Glutamatergic neuron (in vitro differentiated cells): ENCODE measurements around the gene DOK1. TPM values are rescaled to one million over a fixed set of nuclear protein-coding genes. Genes with fewer than 3 reads are reported as not detected.

Experiments
- DNase-seq: peaks from one replicate; pipeline ENCODE4 v3.0.0; 2022
- H3K27ac Mint-ChIP-seq: one replicate; pipeline ENCODE4 v1.8.0; 2020; ENCODE audit warnings: mild to moderate bottlenecking, mixed read lengths, inconsistent platforms; ENCODE audit not compliant: unreplicated experiment
- H3K27me3 Mint-ChIP-seq: one replicate; pipeline ENCODE4 v1.8.0; 2020; ENCODE audit warnings: mild to moderate bottlenecking, moderate library complexity, mixed read lengths, inconsistent platforms; ENCODE audit not compliant: unreplicated experiment
- H3K36me3 Mint-ChIP-seq: one replicate; pipeline ENCODE4 v1.8.0; 2020; ENCODE audit warnings: mild to moderate bottlenecking, mixed read lengths, inconsistent platforms; ENCODE audit not compliant: unreplicated experiment
- H3K4me1 Mint-ChIP-seq: one replicate; pipeline ENCODE4 v1.8.0; 2020; ENCODE audit warnings: mild to moderate bottlenecking, low read depth, mixed read lengths, inconsistent platforms; ENCODE audit not compliant: unreplicated experiment
- H3K4me3 Mint-ChIP-seq: one replicate; pipeline ENCODE4 v1.8.0; 2020; ENCODE audit warnings: mild to moderate bottlenecking, mixed read lengths, inconsistent platforms; ENCODE audit not compliant: unreplicated experiment
- H3K9me3 Mint-ChIP-seq: one replicate; pipeline ENCODE4 v1.8.0; 2020; ENCODE audit warnings: mild to moderate bottlenecking, moderate library complexity, mixed read lengths, inconsistent platforms; ENCODE audit not compliant: unreplicated experiment
- total RNA-seq: library from RNA; stranded (reverse); fragmentation: NEBNext Ultra II Directional; extraction: Animal tissue kit (Norgen Biotek cat#: 25700); gene quantifications from one replicate; pipeline ENCODE4 v1.2.1, GENCODE V29; 2021; ENCODE audit not compliant: unreplicated experiment
- TF ChIP-seq, protein P1 (sequence below): fragments of 200-600 bp; sonication (generic); IDR thresholded peaks from one replicate; pipeline ENCODE4 v1.5.0; 2021; ENCODE audit not compliant: partially characterized antibody, unreplicated experiment

The DOK1 gene
- total RNA-seq, 1 donor from 2014 or later: 14.0 TPM

DNA sequence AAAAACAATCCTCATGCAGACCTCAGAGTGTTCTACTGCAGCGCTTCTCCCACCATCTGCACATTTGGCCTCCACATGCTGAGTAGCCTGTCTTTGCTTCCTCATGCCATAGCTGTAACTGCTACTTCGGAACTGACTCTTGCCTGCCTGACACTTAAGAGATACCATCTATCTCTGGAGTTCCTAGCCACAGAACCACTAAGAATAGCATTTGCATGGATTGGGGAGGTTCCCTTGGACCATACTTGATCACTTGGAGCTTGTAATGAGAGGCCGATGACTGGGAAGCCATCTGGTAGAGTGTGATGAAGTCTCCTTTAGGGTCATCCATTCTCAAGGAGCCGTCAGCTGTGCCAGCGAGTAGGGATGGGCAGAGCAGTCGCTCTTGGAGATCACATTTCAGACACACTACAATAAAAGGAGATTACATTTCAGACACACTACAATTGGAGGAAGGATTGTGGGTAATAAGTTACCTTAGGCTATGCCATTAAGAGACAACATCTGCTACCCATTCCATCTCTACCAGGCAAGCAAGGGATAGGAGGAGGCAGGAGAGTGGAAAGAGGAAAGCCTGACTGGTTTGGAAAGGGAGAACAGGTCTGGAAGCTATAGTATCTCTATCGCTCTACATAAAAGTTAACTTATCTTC, 21.8 kb downstream of the DOK1 start:
- Mint-ChIP-seq H3K4me3 (peak overlapping the region; percentile 3), H3K4me1 (peaks cover 13% of the 10 kb centered on the region), H3K36me3 (no peaks in the 10 kb centered on the region), H3K27me3 (no peaks in the 10 kb centered on the region), H3K27ac (no peak overlapping the region), H3K9me3 (peaks cover 3% of the 10 kb centered on the region)
- DNase-seq: no peak
- TF ChIP-seq, protein P1, sequence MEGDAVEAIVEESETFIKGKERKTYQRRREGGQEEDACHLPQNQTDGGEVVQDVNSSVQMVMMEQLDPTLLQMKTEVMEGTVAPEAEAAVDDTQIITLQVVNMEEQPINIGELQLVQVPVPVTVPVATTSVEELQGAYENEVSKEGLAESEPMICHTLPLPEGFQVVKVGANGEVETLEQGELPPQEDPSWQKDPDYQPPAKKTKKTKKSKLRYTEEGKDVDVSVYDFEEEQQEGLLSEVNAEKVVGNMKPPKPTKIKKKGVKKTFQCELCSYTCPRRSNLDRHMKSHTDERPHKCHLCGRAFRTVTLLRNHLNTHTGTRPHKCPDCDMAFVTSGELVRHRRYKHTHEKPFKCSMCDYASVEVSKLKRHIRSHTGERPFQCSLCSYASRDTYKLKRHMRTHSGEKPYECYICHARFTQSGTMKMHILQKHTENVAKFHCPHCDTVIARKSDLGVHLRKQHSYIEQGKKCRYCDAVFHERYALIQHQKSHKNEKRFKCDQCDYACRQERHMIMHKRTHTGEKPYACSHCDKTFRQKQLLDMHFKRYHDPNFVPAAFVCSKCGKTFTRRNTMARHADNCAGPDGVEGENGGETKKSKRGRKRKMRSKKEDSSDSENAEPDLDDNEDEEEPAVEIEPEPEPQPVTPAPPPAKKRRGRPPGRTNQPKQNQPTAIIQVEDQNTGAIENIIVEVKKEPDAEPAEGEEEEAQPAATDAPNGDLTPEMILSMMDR: no peak

DNA sequence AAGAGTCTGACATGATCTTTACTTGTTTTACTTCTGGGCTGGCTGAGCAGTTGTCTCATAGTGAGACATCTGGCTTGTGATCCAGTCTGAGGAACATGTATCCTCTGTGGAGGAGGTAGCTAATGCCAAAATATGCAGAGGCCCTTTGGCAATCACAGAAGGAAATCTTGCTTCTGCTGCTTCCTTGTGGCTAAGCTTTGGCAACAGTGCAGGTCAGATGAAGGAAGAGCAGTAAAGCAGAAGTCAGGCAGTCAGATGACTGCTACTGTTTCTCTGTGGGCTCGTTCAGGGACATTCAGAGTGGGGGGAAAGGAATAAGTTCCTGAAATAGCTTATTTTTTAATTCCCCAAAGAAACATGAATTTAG, 22.3 kb downstream of the DOK1 start:
- Mint-ChIP-seq H3K36me3 (no peaks in the 10 kb centered on the region), H3K9me3 (peaks cover 3% of the 10 kb centered on the region), H3K27ac (no peak overlapping the region), H3K4me1 (peaks cover 13% of the 10 kb centered on the region), H3K27me3 (no peaks in the 10 kb centered on the region), H3K4me3 (no peak overlapping the region)
- TF ChIP-seq, protein P1: no peak
- DNase-seq: no peak

- Mint-ChIP-seq H3K36me3 (no peaks in the 10 kb centered on the region), H3K4me1 (peaks cover 13% of the 10 kb centered on the region), H3K27ac (no peak overlapping the region), H3K27me3 (no peaks in the 10 kb centered on the region), H3K4me3 (no peak overlapping the region), H3K9me3 (peaks cover 3% of the 10 kb centered on the region)
- TF ChIP-seq, protein P1: no peak
- DNase-seq: no peak
Observed at GRCh38 chr2:74577448-74577847, 22.9 kb downstream of the DOK1 start.

DNA sequence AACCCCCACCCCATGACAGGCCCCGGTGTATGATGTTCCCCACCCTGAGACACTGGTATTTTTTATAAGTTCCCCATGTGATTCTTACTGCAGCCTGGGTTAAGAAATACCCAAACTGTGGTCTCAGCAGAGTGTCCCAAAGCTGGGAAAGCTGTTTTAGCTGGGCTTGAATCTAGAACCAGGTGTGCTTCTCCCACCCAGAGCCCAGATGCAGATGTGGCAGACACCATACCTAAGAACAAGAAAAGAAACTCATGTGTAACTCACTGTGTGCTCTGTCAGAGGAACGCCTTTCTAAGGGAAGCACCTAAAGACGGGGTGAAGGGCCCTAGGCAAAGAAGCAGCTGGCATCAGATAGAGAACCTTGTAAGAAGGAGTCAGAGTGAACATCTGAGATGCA, 23.9 kb downstream of the DOK1 start:
- TF ChIP-seq, protein P1: no peak
- Mint-ChIP-seq H3K9me3 (peaks cover 3% of the 10 kb centered on the region), H3K27me3 (peaks cover 3% of the 10 kb centered on the region), H3K36me3 (no peaks in the 10 kb centered on the region), H3K27ac (no peak overlapping the region), H3K4me3 (no peak overlapping the region), H3K4me1 (peaks cover 13% of the 10 kb centered on the region)
- no peak for DNase-seq

DNA sequence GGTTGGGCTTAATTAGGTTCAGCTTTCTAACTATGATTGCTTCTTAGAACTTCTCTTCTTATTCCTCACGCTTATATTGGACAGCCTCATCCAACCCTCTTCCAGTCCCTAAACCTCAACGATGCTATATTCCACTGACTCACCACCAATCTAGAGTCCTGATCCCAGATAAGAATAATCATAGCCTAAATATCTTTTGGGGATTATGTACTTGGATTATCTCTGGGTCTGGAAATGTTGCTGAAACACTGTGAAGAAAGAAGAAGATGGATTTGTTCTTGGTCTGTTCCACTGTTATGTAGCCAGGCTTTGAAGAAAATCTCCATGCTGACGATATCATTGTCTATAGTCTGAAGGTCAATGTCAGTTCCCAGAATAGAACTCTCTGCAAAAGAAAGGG, 26.9 kb downstream of the DOK1 start:
- no peak for DNase-seq
- H3K36me3 Mint-ChIP-seq: no peaks in the 10 kb centered on the region
- peaks cover 3% of the 10 kb centered on the region for H3K4me1 Mint-ChIP-seq
- no peak overlapping the region for H3K4me3 Mint-ChIP-seq
- H3K27me3 Mint-ChIP-seq: peaks cover 3% of the 10 kb centered on the region
- H3K9me3 Mint-ChIP-seq: peaks cover 3% of the 10 kb centered on the region
- TF ChIP-seq, protein P1: no peak
- H3K27ac Mint-ChIP-seq: no peak overlapping the region
